HL-60 (cell line): ENCODE results near the gene SLC26A4.

Experiments
- CTCF ChIP-seq: IDR thresholded peaks from one replicate; pipeline ENCODE4 v1.5.1; 2011; ENCODE audit warnings: low read length, control low read depth, inconsistent platforms; ENCODE audit not compliant: insufficient read depth
- GABPA ChIP-seq: IDR thresholded peaks from 2 replicates; pipeline ENCODE4 v1.6.1; 2012; ENCODE audit warnings: low read depth
- POLR2AphosphoS5 ChIP-seq: IDR thresholded peaks from 2 replicates; pipeline ENCODE4 v1.6.1; 2012; ENCODE audit warnings: low read depth
- TF ChIP-seq, protein P1 (sequence below): IDR thresholded peaks from 2 replicates; pipeline ENCODE4 v1.6.1; 2012; ENCODE audit warnings: low read depth; ENCODE audit not compliant: insufficient replicate concordance

- TF ChIP-seq CTCF, result no peak
- TF ChIP-seq POLR2AphosphoS5, result peak; percentile 65; the same call in 1 of the 2 replicates
- TF ChIP-seq, protein P1, sequence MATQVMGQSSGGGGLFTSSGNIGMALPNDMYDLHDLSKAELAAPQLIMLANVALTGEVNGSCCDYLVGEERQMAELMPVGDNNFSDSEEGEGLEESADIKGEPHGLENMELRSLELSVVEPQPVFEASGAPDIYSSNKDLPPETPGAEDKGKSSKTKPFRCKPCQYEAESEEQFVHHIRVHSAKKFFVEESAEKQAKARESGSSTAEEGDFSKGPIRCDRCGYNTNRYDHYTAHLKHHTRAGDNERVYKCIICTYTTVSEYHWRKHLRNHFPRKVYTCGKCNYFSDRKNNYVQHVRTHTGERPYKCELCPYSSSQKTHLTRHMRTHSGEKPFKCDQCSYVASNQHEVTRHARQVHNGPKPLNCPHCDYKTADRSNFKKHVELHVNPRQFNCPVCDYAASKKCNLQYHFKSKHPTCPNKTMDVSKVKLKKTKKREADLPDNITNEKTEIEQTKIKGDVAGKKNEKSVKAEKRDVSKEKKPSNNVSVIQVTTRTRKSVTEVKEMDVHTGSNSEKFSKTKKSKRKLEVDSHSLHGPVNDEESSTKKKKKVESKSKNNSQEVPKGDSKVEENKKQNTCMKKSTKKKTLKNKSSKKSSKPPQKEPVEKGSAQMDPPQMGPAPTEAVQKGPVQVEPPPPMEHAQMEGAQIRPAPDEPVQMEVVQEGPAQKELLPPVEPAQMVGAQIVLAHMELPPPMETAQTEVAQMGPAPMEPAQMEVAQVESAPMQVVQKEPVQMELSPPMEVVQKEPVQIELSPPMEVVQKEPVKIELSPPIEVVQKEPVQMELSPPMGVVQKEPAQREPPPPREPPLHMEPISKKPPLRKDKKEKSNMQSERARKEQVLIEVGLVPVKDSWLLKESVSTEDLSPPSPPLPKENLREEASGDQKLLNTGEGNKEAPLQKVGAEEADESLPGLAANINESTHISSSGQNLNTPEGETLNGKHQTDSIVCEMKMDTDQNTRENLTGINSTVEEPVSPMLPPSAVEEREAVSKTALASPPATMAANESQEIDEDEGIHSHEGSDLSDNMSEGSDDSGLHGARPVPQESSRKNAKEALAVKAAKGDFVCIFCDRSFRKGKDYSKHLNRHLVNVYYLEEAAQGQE, result peak; percentile 67
- no peak for TF ChIP-seq GABPA
Measured at GRCh38 chr7:107742678-107743566, 82.3 kb downstream of the SLC26A4 start.
